ENCODE results near the gene MAP4K4. TPM values are rescaled to one million over a fixed set of nuclear protein-coding genes. Genes with fewer than 3 reads are reported as not detected.

MAP4K4 gene
- total RNA-seq, 1 donor from 2014 or later = 165 TPM

DNA sequence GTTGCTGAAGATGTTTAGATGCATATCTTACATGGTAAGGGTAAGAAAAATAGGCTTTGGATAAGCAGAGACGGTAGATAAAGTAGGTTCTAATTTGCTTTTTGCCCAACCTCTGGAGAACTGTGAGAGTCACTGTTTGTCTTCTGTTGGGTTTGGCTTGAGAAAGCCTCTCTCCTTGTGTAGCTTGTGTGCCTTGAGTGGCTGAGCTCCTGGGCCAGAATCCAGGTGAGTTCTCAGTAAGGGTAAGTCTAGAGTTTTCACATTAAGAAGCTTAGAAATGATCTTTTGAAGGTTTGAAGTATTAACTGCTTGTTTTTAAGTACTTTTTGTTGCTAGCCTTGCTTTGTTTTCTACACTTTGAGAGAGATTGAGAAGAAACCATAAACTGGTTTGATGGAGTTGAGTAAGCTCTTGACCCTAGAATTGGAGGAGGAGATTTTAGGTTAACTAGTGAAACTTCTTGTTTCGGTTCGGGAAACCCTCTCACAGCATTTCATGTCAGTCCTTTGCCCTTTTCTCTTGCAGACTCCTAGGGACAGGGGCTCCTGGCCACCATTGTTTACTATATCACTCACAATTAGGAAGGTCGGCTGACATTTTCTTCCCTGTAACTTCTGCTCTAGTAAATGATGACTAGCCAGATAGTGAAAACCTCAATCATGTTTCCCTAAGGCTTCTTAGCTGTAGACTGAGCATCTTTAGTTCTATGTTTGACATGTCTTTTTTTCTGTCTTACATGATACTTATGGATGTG, 26.0 kb downstream of the MAP4K4 start:
- DNase-seq = no peak

GRCh38 chr2:101724125-101724474, 26.6 kb downstream of the MAP4K4 start:
- no peak for DNase-seq

- DNase-seq = no peak
These were observed 27.5 kb downstream of the MAP4K4 start for GRCh38 chr2:101725038-101725437.

DNA sequence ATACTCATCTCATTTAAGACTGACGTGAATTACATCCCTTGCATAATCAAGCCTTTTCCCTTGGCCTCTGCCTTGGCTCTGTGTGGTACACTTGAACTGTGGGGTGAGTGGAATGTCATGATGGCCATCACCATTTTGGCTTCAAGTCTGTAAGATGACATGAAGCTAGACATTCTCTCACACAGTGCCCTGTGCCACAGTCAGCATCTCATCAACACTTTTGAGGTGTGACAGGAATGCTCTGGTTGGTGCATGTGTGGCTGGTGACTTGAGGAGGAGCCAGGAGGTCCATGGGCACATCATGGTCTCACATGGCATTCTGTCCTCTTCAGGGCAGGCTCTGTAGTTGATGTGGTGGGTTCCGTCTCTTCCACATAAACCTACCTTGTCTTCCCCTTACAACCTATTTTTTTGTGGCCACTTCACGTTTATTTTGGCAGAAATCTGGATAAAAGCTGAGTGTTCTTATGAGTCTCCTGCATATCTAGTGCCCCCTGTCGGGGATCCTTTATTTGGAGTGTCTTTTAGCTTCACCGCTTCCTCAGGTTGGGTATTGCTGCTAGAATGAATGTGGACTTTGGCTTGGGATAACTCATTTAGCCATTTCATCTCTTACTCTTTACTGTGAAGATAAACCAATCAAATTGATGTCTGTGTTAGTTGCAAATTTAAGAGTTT, 28.1 kb downstream of the MAP4K4 start:
- no peak for DNase-seq

- no peak for DNase-seq
These were observed 31.4 kb downstream of the MAP4K4 start for GRCh38 chr2:101728865-101729264.

DNA sequence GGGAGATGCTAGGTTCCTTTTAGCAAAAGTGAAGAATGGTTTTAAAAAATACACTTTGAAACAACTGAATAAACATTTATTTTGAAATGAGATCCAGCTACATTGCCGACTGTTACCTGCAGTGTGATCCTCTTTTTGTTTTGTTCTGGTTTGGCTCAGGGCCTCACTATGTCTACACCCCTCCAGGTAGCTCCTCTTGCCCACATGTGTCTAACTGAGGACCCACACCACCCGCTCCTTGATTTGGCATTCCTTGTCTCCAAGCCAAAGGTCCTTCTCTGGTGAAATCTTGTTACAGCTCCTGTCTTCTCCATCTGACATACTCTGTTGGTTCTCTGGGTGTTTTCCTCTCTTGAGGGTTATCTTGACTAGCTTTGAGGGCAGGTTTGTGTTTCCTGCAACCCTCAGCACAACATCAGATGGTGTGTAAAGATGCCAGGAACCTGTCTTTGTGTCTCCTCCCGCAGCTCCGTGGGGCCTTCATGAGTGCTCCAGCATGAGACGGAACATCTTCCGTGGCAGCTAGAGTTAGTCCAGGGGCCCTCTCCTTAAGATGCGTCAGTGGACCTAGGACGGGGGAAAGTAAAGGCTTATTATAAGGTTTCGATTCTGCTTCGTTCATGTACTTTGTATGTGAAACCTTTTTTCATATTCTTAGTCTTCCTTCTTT, 32.1 kb downstream of the MAP4K4 start:
- DNase-seq = no peak

DNA sequence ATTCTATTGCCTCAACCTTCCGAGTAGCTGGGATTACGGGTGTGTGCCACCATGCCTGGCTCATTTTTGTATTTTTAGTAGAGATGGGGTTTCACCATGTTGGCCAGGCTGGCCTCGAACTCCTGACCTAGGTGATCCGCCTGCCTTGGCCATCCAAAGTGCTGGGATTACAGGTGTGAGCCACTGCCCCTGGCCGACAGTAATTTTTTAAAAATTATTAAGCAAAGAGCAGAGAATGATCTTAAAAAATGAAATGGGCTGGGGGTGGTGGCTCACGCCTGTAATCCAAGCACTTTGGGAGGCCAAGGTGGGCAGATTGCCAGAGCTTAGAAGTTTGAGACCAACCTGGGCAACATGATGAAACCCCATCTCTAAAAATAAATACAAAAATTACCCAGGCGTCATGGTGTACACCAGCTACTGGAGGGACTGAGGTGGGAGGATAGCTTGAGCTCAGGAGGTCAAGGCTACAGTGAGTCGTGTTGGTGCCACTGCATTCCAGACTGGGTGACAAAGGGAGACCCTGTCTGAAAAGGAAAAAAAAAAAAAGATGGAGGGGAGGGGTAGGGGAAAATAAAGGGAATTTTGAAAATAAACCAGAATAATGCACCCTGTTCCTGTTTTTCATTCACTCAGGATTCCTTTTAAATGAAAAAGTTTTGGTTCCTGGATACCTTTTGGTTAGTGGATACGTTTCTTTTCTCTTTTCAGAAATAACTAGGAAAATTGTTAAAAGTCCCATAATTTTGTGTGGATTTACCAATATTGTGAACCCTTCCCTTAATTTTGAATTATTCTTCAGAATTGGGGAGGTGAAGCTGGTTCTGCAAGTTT, 33.9 kb downstream of the MAP4K4 start:
- DNase-seq = no peak

GRCh38 chr2:101732199-101732598, 34.7 kb downstream of the MAP4K4 start:
- no peak for DNase-seq

GRCh38 chr2:101732773-101733256, 35.3 kb downstream of the MAP4K4 start:
- DNase-seq = no peak

DNA sequence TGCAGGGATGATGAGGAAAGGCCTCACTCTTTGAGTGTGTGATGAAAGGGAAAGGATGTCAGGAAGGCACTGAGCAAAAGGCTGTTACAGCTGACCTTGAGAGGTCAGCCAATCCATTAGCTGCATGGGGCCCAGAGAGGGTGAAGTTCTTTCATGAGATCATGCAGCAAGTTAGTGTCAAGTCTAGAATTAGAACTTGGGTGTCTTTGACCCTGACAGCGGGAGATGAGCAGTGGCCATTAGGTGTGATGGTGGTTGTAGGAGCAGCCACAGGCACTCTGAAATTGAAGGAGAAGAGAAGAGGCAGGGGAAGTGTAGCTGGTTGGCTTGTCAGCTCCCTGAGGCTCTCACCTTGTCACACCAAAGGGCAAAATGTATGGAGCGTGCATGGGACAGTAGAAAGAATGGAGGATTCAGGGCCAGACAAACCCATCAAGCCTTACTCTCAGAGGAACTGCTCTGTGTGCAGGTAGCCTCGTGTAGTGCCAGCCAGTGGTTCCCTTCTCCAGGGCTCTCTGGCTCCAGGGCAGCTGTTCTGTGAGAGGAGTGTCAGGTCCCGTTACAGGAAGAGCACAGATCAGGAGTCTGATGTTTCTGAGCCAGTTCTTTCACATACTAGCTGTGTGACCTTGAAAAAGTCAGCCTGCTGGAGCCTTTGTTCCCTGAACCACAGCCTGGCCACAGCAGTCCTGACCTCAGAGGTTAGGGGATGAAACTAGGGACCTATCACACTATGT, 35.9 kb downstream of the MAP4K4 start:
- no peak for DNase-seq

- no peak for DNase-seq
These were observed 37.1 kb downstream of the MAP4K4 start for GRCh38 chr2:101734505-101735165.

DNA sequence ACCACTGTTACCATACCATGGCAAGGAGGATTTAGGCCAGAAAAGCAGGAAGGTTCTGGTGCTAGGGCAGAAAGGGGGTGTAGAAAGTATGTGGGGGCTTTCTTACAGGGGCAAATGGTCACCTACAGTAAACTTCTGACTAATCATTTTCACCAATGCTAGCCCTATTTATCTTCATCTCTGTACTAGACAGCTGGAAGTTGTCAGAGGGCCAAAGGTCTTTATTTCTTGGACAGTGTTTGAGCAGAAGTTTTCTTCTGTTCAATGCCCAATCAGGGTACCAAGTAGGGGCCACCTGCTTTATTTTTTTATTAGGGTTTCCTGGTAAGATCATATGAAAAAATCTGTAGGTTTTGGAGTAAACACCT, 37.6 kb downstream of the MAP4K4 start:
- DNase-seq = no peak

- DNase-seq = peak; percentile 66
These were observed 38.7 kb downstream of the MAP4K4 start for GRCh38 chr2:101736233-101736632.

GRCh38 chr2:101736861-101737291, 39.4 kb downstream of the MAP4K4 start:
- DNase-seq = no peak

DNA sequence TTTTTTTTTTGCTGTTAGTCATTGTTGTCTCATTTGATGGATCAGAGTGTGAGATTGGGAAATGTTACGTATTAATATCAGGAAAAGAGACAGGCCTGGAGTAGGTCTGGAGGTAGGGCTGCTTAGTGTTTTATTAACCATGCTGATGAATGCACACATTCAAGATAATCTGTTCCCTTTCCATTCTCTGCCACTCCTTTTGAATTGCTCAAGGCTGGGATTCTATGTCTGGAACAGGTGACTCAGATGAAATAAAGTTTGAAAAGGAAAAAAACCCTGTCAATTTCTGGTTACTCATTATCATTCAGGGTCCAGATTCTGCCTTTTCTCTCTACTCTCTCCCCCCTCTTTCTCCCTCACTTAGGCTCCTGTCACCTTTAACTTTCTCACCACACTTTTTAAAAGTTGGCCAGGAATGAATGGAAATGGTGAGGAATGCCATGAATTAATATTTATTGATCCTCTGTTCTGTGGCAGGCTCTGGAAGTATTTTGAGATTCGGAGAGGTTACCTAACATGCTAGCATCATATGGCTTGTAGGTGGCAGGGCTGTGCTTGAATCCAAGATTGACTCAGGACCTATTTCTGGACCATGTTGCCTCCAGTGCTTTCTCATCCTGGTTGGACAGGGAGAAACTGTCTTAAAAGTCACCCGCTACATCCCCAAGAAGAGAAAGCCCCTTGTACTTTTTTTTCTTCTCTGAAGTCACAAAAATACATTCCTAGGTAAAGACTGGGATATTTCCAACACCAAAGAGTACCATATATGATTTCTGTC, 40.2 kb downstream of the MAP4K4 start:
- no peak for DNase-seq

GRCh38 chr2:101738649-101739048, 41.1 kb downstream of the MAP4K4 start:
- no peak for DNase-seq

DNA sequence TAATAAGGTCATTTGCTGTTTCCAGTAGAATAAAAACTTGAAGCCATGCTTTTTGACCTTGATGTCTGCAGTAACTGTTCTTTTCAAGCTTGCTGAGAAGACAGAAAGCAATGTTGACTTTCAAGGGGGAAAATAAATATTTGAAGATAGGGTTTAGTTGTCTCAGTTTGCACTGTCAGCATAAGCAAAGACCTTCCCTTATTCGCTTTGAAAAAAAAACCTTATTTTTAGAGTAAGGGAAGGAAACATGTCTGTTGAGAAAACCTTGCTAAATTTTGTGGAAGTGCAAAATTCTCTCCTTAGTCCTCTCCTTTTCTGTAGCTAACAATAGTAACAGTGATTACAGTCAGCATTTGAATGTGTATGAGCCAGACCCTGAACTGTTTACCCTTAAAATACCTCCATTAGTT, 43.1 kb downstream of the MAP4K4 start:
- DNase-seq = no peak

DNA sequence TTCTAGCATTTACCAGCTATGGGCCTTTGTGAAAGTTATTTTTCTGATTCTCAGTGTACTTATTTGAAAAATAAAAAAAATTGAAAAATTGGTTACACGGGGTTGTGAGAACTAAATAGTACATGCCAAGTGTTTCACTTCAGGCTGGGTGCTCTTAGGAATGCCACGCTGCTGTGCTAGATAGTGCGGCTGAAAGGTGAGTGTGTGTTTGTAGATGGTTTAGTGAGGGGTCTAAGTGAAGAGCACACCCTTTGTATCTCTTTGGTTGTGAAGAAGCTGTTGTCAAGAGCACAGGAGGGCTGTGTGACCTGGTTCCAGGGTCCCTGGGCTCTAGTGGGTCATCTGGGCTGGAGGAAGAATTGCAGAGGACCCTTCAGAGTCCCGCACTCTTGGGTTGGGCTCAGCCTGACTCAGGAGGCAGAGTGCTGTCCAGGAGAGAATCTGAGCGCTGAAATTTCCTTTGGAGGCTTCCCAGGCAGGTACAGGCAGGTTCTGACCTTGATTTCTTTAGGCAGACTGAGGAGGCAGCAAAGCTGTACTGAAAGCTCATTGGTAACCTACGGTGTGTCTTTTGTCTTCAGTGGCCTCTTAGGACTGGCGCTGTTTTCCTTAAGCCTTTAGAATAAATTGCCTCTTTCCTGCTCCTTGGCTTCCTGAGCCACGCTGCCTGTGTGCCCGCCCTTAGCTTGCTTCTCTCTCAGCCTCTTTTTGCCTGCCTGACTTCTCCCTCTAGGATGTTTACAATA, 44.4 kb downstream of the MAP4K4 start:
- no peak for DNase-seq

GRCh38 chr2:101742547-101742946, 45.0 kb downstream of the MAP4K4 start:
- DNase-seq = no peak

- no peak for DNase-seq
These were observed 45.8 kb downstream of the MAP4K4 start for GRCh38 chr2:101743288-101743687.
